K562 (cell line): Measurements from ENCODE around the gene DAZAP1. TPM values are rescaled to one million over a fixed set of nuclear protein-coding genes. Genes with fewer than 3 reads are reported as not detected.

Source experiments
- DNMT1 ChIP-seq: fragments of 450-650 bp; IDR thresholded peaks from 2 replicates; pipeline ENCODE4 v1.6.1; 2016; ENCODE audit warnings: antibody characterized with exemption, mild to moderate bottlenecking
- ETS2 ChIP-seq: IDR thresholded peaks from 2 replicates; pipeline ENCODE4 v1.6.1; 2016; ENCODE audit warnings: borderline replicate concordance, missing genetic modification characterization, mild to moderate bottlenecking, moderate library complexity, missing compliant biosample characterization; ENCODE audit not compliant: poor library complexity, severe bottlenecking
- HBP1 ChIP-seq: fragments of 450-650 bp; formaldehyde crosslinking; IDR thresholded peaks from 2 replicates; pipeline ENCODE4 v1.4.0; 2022; ENCODE audit warnings: missing genetic modification characterization
- NFIX ChIP-seq: fragments of 250-450 bp; sonication (Bioruptor Pico); IDR thresholded peaks from 2 replicates; pipeline ENCODE4 v1.4.0; 2020; ENCODE audit warnings: low read depth, mild to moderate bottlenecking, moderate library complexity
- STAT5A ChIP-seq: IDR thresholded peaks from 2 replicates; pipeline ENCODE4 v1.6.1; 2012; ENCODE audit warnings: low read length, inconsistent platforms, borderline replicate concordance
- TAF1 ChIP-seq: IDR thresholded peaks from 2 replicates; pipeline ENCODE4 v1.6.1; 2011; ENCODE audit warnings: mild to moderate bottlenecking, low read length, moderate library complexity; ENCODE audit not compliant: insufficient read depth, control insufficient read depth, severe bottlenecking; ENCODE audit errors: extremely low read depth
- ZNF512 ChIP-seq: IDR thresholded peaks from 2 replicates; pipeline ENCODE4 v1.6.1; 2016; ENCODE audit warnings: missing genetic modification characterization, missing compliant biosample characterization
- ZNF764 ChIP-seq: fragments of 250-450 bp; sonication (Bioruptor Pico); IDR thresholded peaks from 2 replicates; pipeline ENCODE4 v1.4.0; 2020; ENCODE audit warnings: low read depth, mild to moderate bottlenecking, moderate library complexity
- ZNF77 ChIP-seq: fragments of 250-450 bp; sonication (Bioruptor Pico); IDR thresholded peaks from 2 replicates; pipeline ENCODE4 v1.5.0; 2020
- polyA plus RNA-seq, 8 experiments: library from polyadenylated mRNA; depleted of rRNA in 4 of 8; stranded (reverse) in 5 of 8; unstranded in 3 of 8; fragments of >200 nt; fragmentation: Nextera tagmentation in 2 of 8; fragmentation: Illumina TruSeq in 1 of 8; extraction: Ambion mirVana in 2 of 8; extraction: Trizol in 1 of 8; gene quantifications; 2 replicates each; pipeline versions ENCODE4 v1.2.1 to v1.2.3, GENCODE V29; 2011 to 2014; ENCODE audit warnings: inconsistent platforms in 1 of 8, missing spikeins in 1 of 8
- total RNA-seq, 7 experiments: library from RNA; depleted of rRNA in 6 of 7; stranded (reverse); fragments of >200 nt in 6 of 7; fragmentation: Illumina TruSeq in 2 of 7; extraction: Trizol in 2 of 7; gene quantifications; 2 replicates each; pipeline versions ENCODE4 v1.2.1 to v1.2.3, GENCODE V29; 2011 to 2021; ENCODE audit warnings: low replicate concordance in 1 of 7
- TF ChIP-seq, protein P1 (sequence below): sonication (generic); formaldehyde crosslinking; IDR thresholded peaks from 2 replicates; pipeline ENCODE4 v1.8.0; 2023; ENCODE audit warnings: missing genetic modification reagents, mild to moderate bottlenecking, borderline replicate concordance
- TF ChIP-seq, protein P2 (sequence below): fragments of 450-650 bp; formaldehyde crosslinking; IDR thresholded peaks from 2 replicates; pipeline ENCODE4 v1.4.0; 2022; ENCODE audit warnings: missing genetic modification characterization
- TF ChIP-seq, protein P3 (sequence below): sonication (generic); formaldehyde crosslinking; IDR thresholded peaks from 2 replicates; pipeline ENCODE4 v1.8.0; 2022; ENCODE audit warnings: missing genetic modification reagents, mild to moderate bottlenecking, borderline replicate concordance
- TF ChIP-seq, protein P4 (sequence below): fragments of 250-450 bp; sonication (Bioruptor Pico); IDR thresholded peaks from 2 replicates; pipeline ENCODE4 v1.8.0; 2021; ENCODE audit warnings: moderate library complexity, mild to moderate bottlenecking, inconsistent platforms

The DAZAP1 gene
- total and polyA plus RNA-seq, 9 of the 15 experiments (the other 6 are each of a cell fraction or from before 2014, with no cell fraction given), result 10.8 to 289 (median 142) TPM

- TF ChIP-seq ZNF512, result no peak
- TF ChIP-seq STAT5A, result no peak
- no peak for TF ChIP-seq ETS2 (tag)
- TF ChIP-seq, protein P1, sequence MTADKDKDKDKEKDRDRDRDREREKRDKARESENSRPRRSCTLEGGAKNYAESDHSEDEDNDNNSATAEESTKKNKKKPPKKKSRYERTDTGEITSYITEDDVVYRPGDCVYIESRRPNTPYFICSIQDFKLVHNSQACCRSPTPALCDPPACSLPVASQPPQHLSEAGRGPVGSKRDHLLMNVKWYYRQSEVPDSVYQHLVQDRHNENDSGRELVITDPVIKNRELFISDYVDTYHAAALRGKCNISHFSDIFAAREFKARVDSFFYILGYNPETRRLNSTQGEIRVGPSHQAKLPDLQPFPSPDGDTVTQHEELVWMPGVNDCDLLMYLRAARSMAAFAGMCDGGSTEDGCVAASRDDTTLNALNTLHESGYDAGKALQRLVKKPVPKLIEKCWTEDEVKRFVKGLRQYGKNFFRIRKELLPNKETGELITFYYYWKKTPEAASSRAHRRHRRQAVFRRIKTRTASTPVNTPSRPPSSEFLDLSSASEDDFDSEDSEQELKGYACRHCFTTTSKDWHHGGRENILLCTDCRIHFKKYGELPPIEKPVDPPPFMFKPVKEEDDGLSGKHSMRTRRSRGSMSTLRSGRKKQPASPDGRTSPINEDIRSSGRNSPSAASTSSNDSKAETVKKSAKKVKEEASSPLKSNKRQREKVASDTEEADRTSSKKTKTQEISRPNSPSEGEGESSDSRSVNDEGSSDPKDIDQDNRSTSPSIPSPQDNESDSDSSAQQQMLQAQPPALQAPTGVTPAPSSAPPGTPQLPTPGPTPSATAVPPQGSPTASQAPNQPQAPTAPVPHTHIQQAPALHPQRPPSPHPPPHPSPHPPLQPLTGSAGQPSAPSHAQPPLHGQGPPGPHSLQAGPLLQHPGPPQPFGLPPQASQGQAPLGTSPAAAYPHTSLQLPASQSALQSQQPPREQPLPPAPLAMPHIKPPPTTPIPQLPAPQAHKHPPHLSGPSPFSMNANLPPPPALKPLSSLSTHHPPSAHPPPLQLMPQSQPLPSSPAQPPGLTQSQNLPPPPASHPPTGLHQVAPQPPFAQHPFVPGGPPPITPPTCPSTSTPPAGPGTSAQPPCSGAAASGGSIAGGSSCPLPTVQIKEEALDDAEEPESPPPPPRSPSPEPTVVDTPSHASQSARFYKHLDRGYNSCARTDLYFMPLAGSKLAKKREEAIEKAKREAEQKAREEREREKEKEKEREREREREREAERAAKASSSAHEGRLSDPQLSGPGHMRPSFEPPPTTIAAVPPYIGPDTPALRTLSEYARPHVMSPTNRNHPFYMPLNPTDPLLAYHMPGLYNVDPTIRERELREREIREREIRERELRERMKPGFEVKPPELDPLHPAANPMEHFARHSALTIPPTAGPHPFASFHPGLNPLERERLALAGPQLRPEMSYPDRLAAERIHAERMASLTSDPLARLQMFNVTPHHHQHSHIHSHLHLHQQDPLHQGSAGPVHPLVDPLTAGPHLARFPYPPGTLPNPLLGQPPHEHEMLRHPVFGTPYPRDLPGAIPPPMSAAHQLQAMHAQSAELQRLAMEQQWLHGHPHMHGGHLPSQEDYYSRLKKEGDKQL, result no peak
- TF ChIP-seq, protein P2, sequence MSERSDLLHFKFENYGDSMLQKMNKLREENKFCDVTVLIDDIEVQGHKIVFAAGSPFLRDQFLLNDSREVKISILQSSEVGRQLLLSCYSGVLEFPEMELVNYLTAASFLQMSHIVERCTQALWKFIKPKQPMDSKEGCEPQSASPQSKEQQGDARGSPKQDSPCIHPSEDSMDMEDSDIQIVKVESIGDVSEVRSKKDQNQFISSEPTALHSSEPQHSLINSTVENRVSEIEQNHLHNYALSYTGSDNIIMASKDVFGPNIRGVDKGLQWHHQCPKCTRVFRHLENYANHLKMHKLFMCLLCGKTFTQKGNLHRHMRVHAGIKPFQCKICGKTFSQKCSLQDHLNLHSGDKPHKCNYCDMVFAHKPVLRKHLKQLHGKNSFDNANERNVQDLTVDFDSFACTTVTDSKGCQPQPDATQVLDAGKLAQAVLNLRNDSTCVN (CRISPR knock-in tag), result no peak
- TF ChIP-seq DNMT1, result no peak
- no peak for TF ChIP-seq TAF1
- no peak for TF ChIP-seq NFIX (CRISPR knock-in tag)
- TF ChIP-seq, protein P3, sequence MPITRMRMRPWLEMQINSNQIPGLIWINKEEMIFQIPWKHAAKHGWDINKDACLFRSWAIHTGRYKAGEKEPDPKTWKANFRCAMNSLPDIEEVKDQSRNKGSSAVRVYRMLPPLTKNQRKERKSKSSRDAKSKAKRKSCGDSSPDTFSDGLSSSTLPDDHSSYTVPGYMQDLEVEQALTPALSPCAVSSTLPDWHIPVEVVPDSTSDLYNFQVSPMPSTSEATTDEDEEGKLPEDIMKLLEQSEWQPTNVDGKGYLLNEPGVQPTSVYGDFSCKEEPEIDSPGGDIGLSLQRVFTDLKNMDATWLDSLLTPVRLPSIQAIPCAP (CRISPR knock-in tag), result no peak
- TF ChIP-seq ZNF764, result no peak
- no peak for TF ChIP-seq ZNF77 (CRISPR knock-in tag)
- TF ChIP-seq, protein P4, sequence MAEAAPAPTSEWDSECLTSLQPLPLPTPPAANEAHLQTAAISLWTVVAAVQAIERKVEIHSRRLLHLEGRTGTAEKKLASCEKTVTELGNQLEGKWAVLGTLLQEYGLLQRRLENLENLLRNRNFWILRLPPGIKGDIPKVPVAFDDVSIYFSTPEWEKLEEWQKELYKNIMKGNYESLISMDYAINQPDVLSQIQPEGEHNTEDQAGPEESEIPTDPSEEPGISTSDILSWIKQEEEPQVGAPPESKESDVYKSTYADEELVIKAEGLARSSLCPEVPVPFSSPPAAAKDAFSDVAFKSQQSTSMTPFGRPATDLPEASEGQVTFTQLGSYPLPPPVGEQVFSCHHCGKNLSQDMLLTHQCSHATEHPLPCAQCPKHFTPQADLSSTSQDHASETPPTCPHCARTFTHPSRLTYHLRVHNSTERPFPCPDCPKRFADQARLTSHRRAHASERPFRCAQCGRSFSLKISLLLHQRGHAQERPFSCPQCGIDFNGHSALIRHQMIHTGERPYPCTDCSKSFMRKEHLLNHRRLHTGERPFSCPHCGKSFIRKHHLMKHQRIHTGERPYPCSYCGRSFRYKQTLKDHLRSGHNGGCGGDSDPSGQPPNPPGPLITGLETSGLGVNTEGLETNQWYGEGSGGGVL, result no peak
- TF ChIP-seq HBP1 (CRISPR knock-in tag), result no peak
These were observed 38.0 kb downstream of the DAZAP1 start (continued) for GRCh38 chr19:1445185-1445931.
